GM10248 (cell line): Measurements from ENCODE around the gene ORM2.

Experiments used
- CTCF ChIA-PET: fragments of 300-600 bp; sonication (Branson Sonifier 250); formaldehyde crosslinking; extraction: SDS; loops from one replicate; lab custom pipeline; 2021; ENCODE audit warnings: antibody characterized with exemption; lab: Yijun Ruan, JAX
- POLR2A ChIA-PET: fragments of 350-650 bp; sonication (Branson Sonifier 250); formaldehyde crosslinking; extraction: SDS; loops from one replicate; lab custom pipeline; 2020; ENCODE audit warnings: antibody characterized with exemption; lab: Yijun Ruan, JAX
- DNase-seq: peaks from one replicate; pipeline ENCODE4 v3.0.0; 2012; ENCODE audit errors: extremely low spot score
- CTCF ChIP-seq: IDR thresholded peaks from 2 replicates; pipeline ENCODE4 v1.5.1; 2012; ENCODE audit warnings: mild to moderate bottlenecking, low read depth; ENCODE audit errors: extremely low read depth, missing control alignments, control extremely low read depth

The ORM2 gene

GRCh38 chr9:114367366-114367765 lies 37.7 kb downstream of the ORM2 start:
- no peak for TF ChIP-seq CTCF
- ChIA-PET POLR2A (interaction anchor here (1.5 kb wide), 1 partner anchor 18 kb away, joined by 4 read pairs; no protein-coding TSS in a partner anchor), CTCF (interaction anchor here (0.8 to 9.0 kb wide), 9 partner anchors 10 to 286 kb away, joined by 3 to 100 read pairs (median 4); partner anchors contain the start of gene AKNA)
- DNase-seq: no peak

- no peak for TF ChIP-seq CTCF
- POLR2A ChIA-PET: interaction anchor here (1.1 to 1.5 kb wide), 2 partner anchors 17 to 20 kb away, joined by 3 to 4 read pairs; partner anchors contain the start of gene AKNA
- no peak for DNase-seq
- CTCF ChIA-PET: interaction anchor here (0.8 to 9.0 kb wide), 10 partner anchors 9 to 286 kb away, joined by 3 to 100 read pairs (median 4); partner anchors contain the start of gene AKNA
Observed at GRCh38 chr9:114367772-114368569, 38.3 kb downstream of the ORM2 start.

GRCh38 chr9:114369216-114370130 lies 39.8 kb downstream of the ORM2 start:
- ChIA-PET POLR2A (interaction anchor here (0.5 kb wide), 1 partner anchor 44 kb away, joined by 3 read pairs; no protein-coding TSS in a partner anchor), CTCF (interaction anchor here (1.2 to 9.0 kb wide), 5 partner anchors 10 to 31 kb away, joined by 4 to 100 read pairs (median 7); partner anchors contain the start of gene AKNA)
- no peak for DNase-seq
- TF ChIP-seq CTCF: no peak

GRCh38 chr9:114370251-114370967 lies 40.7 kb downstream of the ORM2 start:
- CTCF ChIA-PET: interaction anchor here (2.0 to 9.0 kb wide), 3 partner anchors 9 to 32 kb away, joined by 5 to 100 read pairs (median 8); partner anchors contain the start of gene AKNA

GRCh38 chr9:114370968-114371320 lies 41.3 kb downstream of the ORM2 start:
- no peak for DNase-seq
- ChIA-PET CTCF (interaction anchor here (2.0 to 9.0 kb wide), 3 partner anchors 9 to 32 kb away, joined by 5 to 100 read pairs (median 8); partner anchors contain the start of gene AKNA), POLR2A (interaction anchor here (0.6 kb wide), 1 partner anchor 718 kb away, joined by 3 read pairs; no protein-coding TSS in a partner anchor)
- TF ChIP-seq CTCF: no peak

More at GRCh38 chr9:114370251-114370967, 40.7 kb downstream of the ORM2 start:
- TF ChIP-seq CTCF: no peak
- no peak for DNase-seq
- POLR2A ChIA-PET: interaction anchor here (0.6 kb wide), 1 partner anchor 718 kb away, joined by 3 read pairs; no protein-coding TSS in a partner anchor
